Transverse colon (tissue), 4 donors: ENCODE data around the gene NPR3. TPM values are rescaled to one million over a fixed set of nuclear protein-coding genes. Genes with fewer than 3 reads are reported as not detected.
A peak's percentile ranks its signal among the peaks of the same experiment; 100 is the strongest.

Experiments
- DNase-seq: peaks from one replicate; pipeline ENCODE4 v3.0.0-alpha.2; 2019
- H3K27ac ChIP-seq, 4 donors: fragments of 200-600 bp; sonication (generic); 2 replicates each; pipeline ENCODE4 v1.5.1; 2016 to 2018; ENCODE audit warnings: inconsistent platforms in 4 of 4
- H3K27me3 ChIP-seq: fragments of 200-600 bp; sonication (generic); 2 replicates; pipeline ENCODE4 v1.5.1; 2017; ENCODE audit warnings: inconsistent platforms
- H3K36me3 ChIP-seq, 4 donors: fragments of 200-600 bp; sonication (generic); 2 replicates each; pipeline ENCODE4 v1.5.1; 2017 to 2019; ENCODE audit warnings: inconsistent platforms in 4 of 4
- H3K4me1 ChIP-seq, 4 donors: fragments of 200-600 bp; sonication (generic); 2 replicates each; pipeline ENCODE4 v1.5.1; 2017 to 2020; ENCODE audit warnings: inconsistent platforms in 4 of 4
- H3K4me3 ChIP-seq, 4 donors: fragments of 200-600 bp; sonication (generic); 1 replicate in 1 of 4; 2 replicates in 3 of 4; pipeline versions ENCODE4 v1.5.1 to v1.6.1; 2017 to 2019; ENCODE audit warnings: inconsistent platforms in 4 of 4
- H3K9me3 ChIP-seq, 2 donors: fragments of 200-600 bp; sonication (generic); 2 replicates each; pipeline ENCODE4 v1.5.1; 2017 to 2019; ENCODE audit warnings: inconsistent platforms in 2 of 2
- CTCF ChIP-seq, 5 experiments: fragments of 200-600 bp in 3 of 5; fragments of 450-650 bp in 2 of 5; sonication (generic) in 3 of 5; IDR thresholded peaks; 1 replicate in 2 of 5; 2 replicates in 3 of 5; pipeline ENCODE4 v1.5.1; 2016 to 2017; ENCODE audit warnings: antibody characterized with exemption in 5 of 5, inconsistent platforms in 3 of 5, mild to moderate bottlenecking in 2 of 5, moderate library complexity in 1 of 5
- EP300 ChIP-seq: sonication (generic); formaldehyde crosslinking; IDR thresholded peaks from one replicate; pipeline ENCODE4 v1.6.1; 2017; ENCODE audit warnings: antibody characterized with exemption, low read depth
- POLR2A ChIP-seq: fragments of 450-650 bp; IDR thresholded peaks from one replicate; pipeline ENCODE4 v1.6.1; 2016; ENCODE audit warnings: antibody characterized with exemption, mild to moderate bottlenecking, moderate library complexity
- POLR2AphosphoS5 ChIP-seq, 3 donors: sonication (generic); formaldehyde crosslinking; IDR thresholded peaks; one replicate each; pipeline ENCODE4 v1.6.1; 2016; ENCODE audit warnings: antibody characterized with exemption in 3 of 3
- WGBS, 2 donors: methylation state at CpG; one replicate each; pipeline ENCODE4 v1.1.5; 2018; ENCODE audit warnings: low coverage in 1 of 2; 5-methylcytosine and 5-hydroxymethylcytosine counted together
- in situ Hi-C, 4 donors: fragments of 200-750 bp; cut with MboI; loops; one replicate each; pipeline versions ENCODE4 v1.15.0 to v1.15.1; 2017; ENCODE audit warnings: low sequenced_read_pairs in 3 of 4, low pct_ligation_motif_present in 1 of 4, low pct_unique_long_range_greater_than_20kb in 1 of 4
- intact Hi-C: fragments of 100-400 bp; cut with DNase I; formaldehyde crosslinking; loops from one replicate; pipeline ENCODE4 v1.15.1; 2023; ENCODE audit warnings: low total_unique reads
- total RNA-seq, 4 donors: library from RNA; depleted of rRNA; stranded (reverse); fragments of >200 nt; gene quantifications; one replicate each; pipeline ENCODE4 v1.1.0, GENCODE V29; 2016

The NPR3 gene
- total RNA-seq, 4 donors from 2014 or later: 0.60 to 19.8 (median 3.8) TPM

GRCh38 chr5:32707418-32707997, 3.6 kb upstream of the NPR3 start:
- intact Hi-C loops: no loop called here
- DNase-seq: no peak
- Histone ChIP-seq H3K4me1 (peaks cover 0 to 25% (median 11%) of the 10 kb centered on the region in 4 donors), H3K9me3 (no peaks in the 10 kb centered on the region), H3K27me3 (peaks cover 46% of the 10 kb centered on the region), H3K36me3 (no peaks in the 10 kb centered on the region), H3K4me3 (no peak overlapping the region), H3K27ac (no peak overlapping the region)
- 21 to 49% methylated on average over 2 of the region's 2 CpGs for WGBS, 2 donors
- TF ChIP-seq POLR2AphosphoS5 (IDR thresholded peaks at IDR 0.05) (no peak), CTCF (IDR thresholded peaks at IDR 0.05) (peak; percentile 18 to 41 (median 36))
- in situ Hi-C loops: loop anchor here in 3 of 4 donors (25.0 kb wide), 1 partner anchor 705 kb away; no protein-coding TSS in a partner anchor

- WGBS, 2 donors: 60 to 77% methylated on average over 3 to 16 of the region's 16 CpGs
- H3K4me3 ChIP-seq: no peak overlapping the region
- intact Hi-C loops (no loop called here), in situ Hi-C loops (loop anchor here in 3 of 4 donors (25.0 kb wide), 1 partner anchor 703 kb away; no protein-coding TSS in a partner anchor)
- no peak for TF ChIP-seq EP300
- TF ChIP-seq POLR2A: no peak
- no peak for TF ChIP-seq POLR2AphosphoS5 (IDR thresholded peaks at IDR 0.05)
- TF ChIP-seq CTCF (IDR thresholded peaks at IDR 0.05): no peak
- no peaks in the 10 kb centered on the region for H3K36me3 ChIP-seq
- H3K27me3 ChIP-seq: peaks cover 60% of the 10 kb centered on the region
- H3K9me3 ChIP-seq: no peaks in the 10 kb centered on the region
- H3K4me1 ChIP-seq: peaks cover 0 to 39% (median 16%) of the 10 kb centered on the region in 4 donors
- peak overlapping the region in 1 of 4 donors; percentile 79 for H3K27ac ChIP-seq
- DNase-seq: no peak
These were observed 2.2 kb upstream of the NPR3 start for GRCh38 chr5:32708949-32709348.

DNA sequence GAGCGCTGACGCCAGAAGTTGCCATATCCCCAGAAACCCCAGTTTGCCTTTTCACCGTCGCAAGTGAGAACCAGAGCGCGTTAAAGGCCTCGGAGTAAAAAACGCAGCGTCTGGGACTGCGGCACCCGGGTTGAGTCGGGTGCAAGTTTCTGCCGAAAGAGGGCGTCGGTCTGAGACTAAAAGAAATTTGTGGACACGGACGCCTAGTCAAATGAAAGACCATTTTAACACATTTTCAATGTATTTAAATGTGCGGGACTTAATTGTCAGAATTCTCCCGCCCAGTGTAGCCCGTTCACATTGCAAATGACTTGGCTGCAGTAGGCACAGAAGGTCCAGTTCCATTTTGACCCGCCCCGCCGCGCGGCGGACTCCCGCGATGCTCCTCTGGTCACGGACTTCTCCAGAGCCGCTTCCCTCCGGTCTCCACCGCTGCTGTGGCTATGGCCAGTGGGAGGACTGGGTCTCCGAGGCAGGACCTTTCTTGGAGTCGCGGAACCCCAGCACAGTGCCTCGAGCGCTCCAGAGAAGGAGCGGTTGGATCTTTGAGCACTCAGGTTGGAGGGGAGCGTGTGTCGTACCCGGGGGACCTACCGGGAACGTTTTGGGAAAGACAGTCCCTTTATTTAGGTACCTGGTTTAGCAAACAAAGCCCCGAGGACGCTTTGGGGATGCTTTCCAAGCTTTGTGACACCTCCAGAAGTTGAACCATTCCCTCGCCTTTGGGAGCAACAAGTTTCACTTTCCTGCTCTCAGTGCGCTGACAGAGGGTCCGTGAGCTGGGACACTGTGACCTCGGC, 1.2 kb upstream of the NPR3 start:
- peak overlapping the region; percentile 41 to 72 (median 53) for H3K4me3 ChIP-seq
- H3K27me3 ChIP-seq: peaks cover 70% of the 10 kb centered on the region
- WGBS, 2 donors: 0% methylated on average over 14 to 48 of the region's 49 CpGs
- peaks cover 0 to 44% (median 18%) of the 10 kb centered on the region in 4 donors for H3K4me1 ChIP-seq
- TF ChIP-seq EP300 (no peak), CTCF (IDR thresholded peaks at IDR 0.05) (peak; percentile 57 to 63 (median 58)), POLR2AphosphoS5 (IDR thresholded peaks at IDR 0.05) (peak in 1 of 3 donors; percentile 5), POLR2A (no peak)
- intact Hi-C loops (loop anchor here (10.0 kb wide), 2 partner anchors 575 to 695 kb away; no protein-coding TSS in a partner anchor), in situ Hi-C loops (loop anchor here in 3 of 4 donors (25.0 kb wide), 1 partner anchor 702 kb away; no protein-coding TSS in a partner anchor)
- no peaks in the 10 kb centered on the region for H3K9me3 ChIP-seq
- peak overlapping the region; percentile 64 to 79 (median 74) for H3K27ac ChIP-seq
- peak; percentile 69 for DNase-seq
- H3K36me3 ChIP-seq: no peaks in the 10 kb centered on the region

DNA sequence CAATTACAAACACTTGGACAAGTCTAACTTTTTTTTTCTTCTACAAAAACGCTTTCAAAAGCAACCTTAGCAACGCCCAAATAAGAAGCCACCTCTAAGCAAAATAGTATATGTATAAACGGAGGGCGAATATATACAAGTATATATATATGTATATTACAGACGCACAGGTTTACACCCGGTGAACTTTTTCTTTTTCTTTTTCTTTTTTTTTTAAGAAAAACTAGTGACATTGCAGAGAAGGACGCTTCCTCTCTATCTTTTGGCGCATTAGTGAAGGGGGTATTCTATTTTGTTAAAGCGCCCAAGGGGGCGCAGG, 200 bp downstream of the NPR3 start:
- no peaks in the 10 kb centered on the region for H3K36me3 ChIP-seq
- intact Hi-C loops (loop anchor here (10.0 kb wide), 2 partner anchors 573 to 693 kb away; no protein-coding TSS in a partner anchor), in situ Hi-C loops (loop anchor here in 3 of 4 donors (25.0 kb wide), 1 partner anchor 701 kb away; no protein-coding TSS in a partner anchor)
- no peak for DNase-seq
- peak overlapping the region in 3 of 4 donors; percentile 41 to 72 (median 48) for H3K4me3 ChIP-seq
- peak overlapping the region; percentile 32 to 79 (median 74) for H3K27ac ChIP-seq
- 1 to 3% methylated on average over 10 of the region's 10 CpGs for WGBS, 2 donors
- peaks cover 0 to 44% (median 18%) of the 10 kb centered on the region in 4 donors for H3K4me1 ChIP-seq
- TF ChIP-seq EP300: no peak
- no peak for TF ChIP-seq CTCF (IDR thresholded peaks at IDR 0.05)
- TF ChIP-seq POLR2A: no peak
- TF ChIP-seq POLR2AphosphoS5 (IDR thresholded peaks at IDR 0.05): no peak
- H3K9me3 ChIP-seq: no peaks in the 10 kb centered on the region
- H3K27me3 ChIP-seq: peaks cover 74% of the 10 kb centered on the region
